HepG2 (cell line): ENCODE results near the gene PHTF2. TPM values are rescaled to one million over a fixed set of nuclear protein-coding genes. Genes with fewer than 3 reads are reported as not detected.

Experiments
- ATAC-seq: fragments of 200-7000 bp; cut with Tn5 transposase; 3 replicates; pipeline ENCODE4 v1.9.1; 2020; ENCODE audit warnings: mild to moderate bottlenecking, moderate library complexity
- BruUV-seq: library from RNA; stranded (reverse); fragments of 400-500 nt; replicated peaks from 2 replicates; lab custom pipeline; 2021; lab: Mats Ljungman, UMichigan
- CTCF ChIA-PET: fragments of 300-600 bp; formaldehyde crosslinking; extraction: SDS; loops from one replicate; lab custom pipeline; 2021; ENCODE audit warnings: low total read pairs, inconsistent platforms, low intra/inter-chr PET ratio; lab: Yijun Ruan, JAX
- POLR2A ChIA-PET: fragments of 350-600 bp; sonication (Branson Sonifier 250); formaldehyde crosslinking; loops from one replicate; lab custom pipeline; 2020; ENCODE audit warnings: antibody characterized with exemption, inconsistent platforms; lab: Yijun Ruan, JAX
- DNase-seq: peaks from one replicate; pipeline ENCODE4 v3.0.0-alpha.2; 2015; ENCODE audit warnings: low spot score
- FAIRE-seq: peaks from 3 replicates; lab custom pipeline; 2011; peaks lifted over from hg19 to GRCh38; lab: Jason Lieb, UNC
- H2AFZ ChIP-seq: one replicate; pipeline ENCODE4 v1.6.1; 2011; ENCODE audit warnings: low read length, inconsistent platforms
- H3K27ac ChIP-seq: fragments of 300-600 bp; 3 replicates; pipeline ENCODE4 v1.8.0; 2011; ENCODE audit warnings: mixed run types, mild to moderate bottlenecking, mixed read lengths, low read length, inconsistent platforms; ENCODE audit not compliant: insufficient read depth; ENCODE audit errors: extremely low read length
- H3K27me3 ChIP-seq, 2 experiments: fragments of 200-600 bp in 1 of 2; 2 replicates in 1 of 2; 3 replicates in 1 of 2; pipeline versions ENCODE4 v1.6.0 to v1.8.0; 2011; ENCODE audit warnings: low read length in 2 of 2, mild to moderate bottlenecking in 2 of 2, moderate library complexity in 2 of 2, inconsistent platforms in 1 of 2; ENCODE audit not compliant: insufficient read depth in 2 of 2, control insufficient read depth in 1 of 2
- H3K36me3 ChIP-seq, 2 experiments: fragments of 200-600 bp in 1 of 2; replicated peaks in 1 of 2; 2 replicates in 1 of 2; 3 replicates in 1 of 2; pipeline versions ENCODE4 v1.5.1 to v1.8.0; 2011; ENCODE audit warnings: low read length in 2 of 2, inconsistent platforms in 1 of 2; ENCODE audit not compliant: insufficient read depth in 2 of 2, control insufficient read depth in 1 of 2
- H3K4me1 ChIP-seq: 2 replicates; pipeline ENCODE4 v1.5.1; 2012; ENCODE audit warnings: low read length, inconsistent platforms; ENCODE audit not compliant: insufficient read depth
- H3K4me2 ChIP-seq: 2 replicates; pipeline ENCODE4 v1.6.0; 2011; ENCODE audit warnings: low read depth, low read length, inconsistent platforms
- H3K4me3 ChIP-seq, 3 experiments: fragments of 200-600 bp in 1 of 3; sonication (generic), shearing (Covaris generic) in 1 of 3; replicated peaks in 1 of 3; 2 replicates each; pipeline ENCODE4 v1.5.1; 2011 to 2016; ENCODE audit warnings: low read length in 3 of 3, inconsistent platforms in 2 of 3, low read depth in 2 of 3, mild to moderate bottlenecking in 2 of 3, control low read depth in 1 of 3, mixed read lengths in 1 of 3; ENCODE audit not compliant: insufficient read depth in 1 of 3
- H3K79me2 ChIP-seq: one replicate; pipeline ENCODE4 v1.6.1; 2011; ENCODE audit warnings: low read length, inconsistent platforms; ENCODE audit not compliant: insufficient read depth
- H3K9ac ChIP-seq: 2 replicates; pipeline ENCODE4 v1.6.0; 2011; ENCODE audit warnings: mild to moderate bottlenecking, low read depth, low read length, inconsistent platforms; ENCODE audit not compliant: insufficient read depth
- H3K9me3 ChIP-seq: 2 replicates; pipeline ENCODE4 v1.5.1; 2012; ENCODE audit warnings: mild to moderate bottlenecking, low read length
- H4K20me1 ChIP-seq: 2 replicates; pipeline ENCODE4 v1.6.0; 2011; ENCODE audit warnings: inconsistent platforms, mild to moderate bottlenecking, low read length, moderate library complexity; ENCODE audit not compliant: insufficient read depth
- RAD51 ChIP-seq: fragments of 450-650 bp; IDR thresholded peaks from 2 replicates; pipeline ENCODE4 v1.6.1; 2016; ENCODE audit warnings: borderline replicate concordance
- TCF12 ChIP-seq, 2 experiments: fragments of 450-650 bp in 1 of 2; sonication (generic) in 1 of 2; formaldehyde crosslinking in 1 of 2; IDR thresholded peaks; 2 replicates each; pipeline versions ENCODE4 v1.6.1 to v1.8.0; 2017 to 2022; ENCODE audit warnings: antibody characterized with exemption in 1 of 2, mild to moderate bottlenecking in 1 of 2, missing genetic modification reagents in 1 of 2, moderate library complexity in 1 of 2
- ZEB1 ChIP-seq: IDR thresholded peaks from 2 replicates; pipeline ENCODE4 v1.6.1; 2012; ENCODE audit warnings: mild to moderate bottlenecking, low read depth, inconsistent platforms; ENCODE audit not compliant: insufficient replicate concordance
- ZFP36 ChIP-seq: fragments of 150-350 bp; IDR thresholded peaks from 2 replicates; pipeline ENCODE4 v1.6.1; 2018; ENCODE audit warnings: borderline replicate concordance, low read length, low read depth; ENCODE audit not compliant: partially characterized antibody
- ZNF556 ChIP-seq: sonication (generic); formaldehyde crosslinking; IDR thresholded peaks from 2 replicates; pipeline ENCODE4 v1.4.0; 2020; ENCODE audit warnings: mild to moderate bottlenecking, missing genetic modification reagents, borderline replicate concordance
- WGBS: methylation state at CpG from one replicate; pipeline ENCODE4 v1.1.6; 2017; ENCODE audit warnings: low lambda C conversion rate; 5-methylcytosine and 5-hydroxymethylcytosine counted together
- in situ Hi-C: cut with HindIII; loops from 2 replicates; pipeline ENCODE4 v1.10.0; 2017; ENCODE audit warnings: low pct_unique_long_range_greater_than_20kb; ENCODE audit not compliant: extremely low pct_ligation_motif_present
- intact Hi-C: fragments of 100-400 bp; cut with micrococcal nuclease; formaldehyde crosslinking; loops from one replicate; pipeline ENCODE4 v1.10.0; 2022; ENCODE audit not compliant: unreplicated experiment
- polyA plus RNA-seq, 8 experiments: library from polyadenylated mRNA; depleted of rRNA in 3 of 8; stranded (reverse) in 7 of 8; unstranded in 1 of 8; fragments of >200 nt; fragmentation: Illumina TruSeq in 4 of 8; extraction: Trizol in 4 of 8; gene quantifications; 2 replicates each; pipeline versions ENCODE4 v1.2.1 to v1.2.3, GENCODE V29; 2011 to 2016; ENCODE audit warnings: low read depth in 4 of 8, missing spikeins in 1 of 8, mixed read lengths in 1 of 8; ENCODE audit not compliant: insufficient read depth in 1 of 8
- total RNA-seq, 5 experiments: library from RNA; depleted of rRNA; stranded (reverse); fragments of >200 nt; fragmentation: Illumina TruSeq; extraction: Trizol; gene quantifications; 2 replicates each; pipeline ENCODE4 v1.2.3, GENCODE V29; 2016; ENCODE audit warnings: low read depth in 1 of 5
- TF ChIP-seq, protein P1 (sequence below): sonication (generic); formaldehyde crosslinking; IDR thresholded peaks from 2 replicates; pipeline ENCODE4 v1.4.0; 2020; ENCODE audit warnings: missing genetic modification reagents, mild to moderate bottlenecking, borderline replicate concordance
- TF ChIP-seq, protein P2 (sequence below): sonication (generic); formaldehyde crosslinking; IDR thresholded peaks from 2 replicates; pipeline ENCODE4 v1.4.0; 2020; ENCODE audit warnings: mild to moderate bottlenecking, missing genetic modification reagents, borderline replicate concordance
- TF ChIP-seq, protein P3 (sequence below): IDR thresholded peaks from 2 replicates; pipeline ENCODE4 v1.6.1; 2012; ENCODE audit warnings: low read depth, low read length, improper control_type of control experiment
- TF ChIP-seq, protein P4 (sequence below): IDR thresholded peaks from 2 replicates; pipeline ENCODE4 v1.6.1; 2016
- TF ChIP-seq, protein P5 (sequence below): IDR thresholded peaks from 2 replicates; pipeline ENCODE4 v1.6.1; 2016; ENCODE audit warnings: missing compliant biosample characterization, missing genetic modification reagents, borderline replicate concordance

PHTF2 gene
- total and polyA plus RNA-seq, 2 of the 13 experiments (the other 11 are each of a cell fraction or from before 2014, with no cell fraction given), result 7.4 to 10.2 TPM

DNA sequence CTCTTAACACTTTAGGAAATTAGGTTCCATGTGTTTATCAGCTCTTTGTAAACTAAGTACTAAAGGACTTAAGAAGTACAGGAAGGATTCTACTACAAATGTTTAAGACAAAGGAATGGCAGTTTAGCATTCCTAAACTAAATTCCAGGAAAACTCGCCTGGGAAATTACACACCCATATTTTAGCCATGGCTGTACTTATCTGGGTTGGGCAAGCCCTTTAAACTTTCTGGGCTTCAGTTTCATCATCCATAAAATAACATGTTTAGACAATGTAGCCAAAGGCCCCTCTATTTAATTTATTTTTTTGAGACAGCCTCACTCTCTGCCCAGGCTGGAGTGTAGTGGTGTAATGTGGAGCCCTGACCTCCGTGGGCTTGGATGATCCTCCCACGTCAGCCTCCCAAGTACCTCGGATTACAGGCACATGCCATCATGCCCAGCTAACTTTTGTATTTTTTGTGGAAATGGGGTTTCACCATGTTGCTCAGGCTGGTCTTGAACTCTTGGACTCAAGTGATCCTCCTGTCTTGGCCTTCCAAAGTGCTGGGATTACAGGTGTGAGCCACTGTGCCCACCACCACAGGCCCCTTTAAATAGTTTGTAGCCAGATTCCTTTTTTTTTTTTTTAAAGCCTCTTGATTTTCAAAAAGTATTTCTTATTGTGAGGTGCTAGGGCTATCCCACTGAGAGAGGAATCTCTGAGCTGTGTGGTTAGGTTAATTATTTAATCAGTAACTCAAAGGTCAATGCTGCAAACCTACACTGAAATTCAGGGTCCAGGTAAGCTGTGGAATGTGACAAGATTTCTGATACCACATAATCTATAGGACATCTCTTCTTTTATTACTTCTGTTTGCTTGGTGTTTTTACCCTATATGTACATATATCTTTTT lies 32.4 kb upstream of the PHTF2 start:
- peak overlapping the region; percentile 41; the same call in 1 of the 2 replicates for H3K4me2 ChIP-seq
- DNase-seq (peak; percentile 54), FAIRE-seq (peak; percentile 4)
- TF ChIP-seq, protein P1, sequence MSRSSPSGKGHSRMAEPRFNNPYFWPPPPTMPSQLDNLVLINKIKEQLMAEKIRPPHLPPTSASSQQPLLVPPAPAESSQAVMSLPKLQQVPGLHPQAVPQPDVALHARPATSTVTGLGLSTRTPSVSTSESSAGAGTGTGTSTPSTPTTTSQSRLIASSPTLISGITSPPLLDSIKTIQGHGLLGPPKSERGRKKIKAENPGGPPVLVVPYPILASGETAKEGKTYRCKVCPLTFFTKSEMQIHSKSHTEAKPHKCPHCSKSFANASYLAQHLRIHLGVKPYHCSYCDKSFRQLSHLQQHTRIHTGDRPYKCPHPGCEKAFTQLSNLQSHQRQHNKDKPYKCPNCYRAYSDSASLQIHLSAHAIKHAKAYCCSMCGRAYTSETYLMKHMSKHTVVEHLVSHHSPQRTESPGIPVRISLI (CRISPR knock-in tag), result 0 out of 2 replicates have a peak, but pooled peaks have one; percentile 15
- TF ChIP-seq ZEB1, result peak; percentile 28
- no peak for TF ChIP-seq RAD51
- TF ChIP-seq, protein P2, sequence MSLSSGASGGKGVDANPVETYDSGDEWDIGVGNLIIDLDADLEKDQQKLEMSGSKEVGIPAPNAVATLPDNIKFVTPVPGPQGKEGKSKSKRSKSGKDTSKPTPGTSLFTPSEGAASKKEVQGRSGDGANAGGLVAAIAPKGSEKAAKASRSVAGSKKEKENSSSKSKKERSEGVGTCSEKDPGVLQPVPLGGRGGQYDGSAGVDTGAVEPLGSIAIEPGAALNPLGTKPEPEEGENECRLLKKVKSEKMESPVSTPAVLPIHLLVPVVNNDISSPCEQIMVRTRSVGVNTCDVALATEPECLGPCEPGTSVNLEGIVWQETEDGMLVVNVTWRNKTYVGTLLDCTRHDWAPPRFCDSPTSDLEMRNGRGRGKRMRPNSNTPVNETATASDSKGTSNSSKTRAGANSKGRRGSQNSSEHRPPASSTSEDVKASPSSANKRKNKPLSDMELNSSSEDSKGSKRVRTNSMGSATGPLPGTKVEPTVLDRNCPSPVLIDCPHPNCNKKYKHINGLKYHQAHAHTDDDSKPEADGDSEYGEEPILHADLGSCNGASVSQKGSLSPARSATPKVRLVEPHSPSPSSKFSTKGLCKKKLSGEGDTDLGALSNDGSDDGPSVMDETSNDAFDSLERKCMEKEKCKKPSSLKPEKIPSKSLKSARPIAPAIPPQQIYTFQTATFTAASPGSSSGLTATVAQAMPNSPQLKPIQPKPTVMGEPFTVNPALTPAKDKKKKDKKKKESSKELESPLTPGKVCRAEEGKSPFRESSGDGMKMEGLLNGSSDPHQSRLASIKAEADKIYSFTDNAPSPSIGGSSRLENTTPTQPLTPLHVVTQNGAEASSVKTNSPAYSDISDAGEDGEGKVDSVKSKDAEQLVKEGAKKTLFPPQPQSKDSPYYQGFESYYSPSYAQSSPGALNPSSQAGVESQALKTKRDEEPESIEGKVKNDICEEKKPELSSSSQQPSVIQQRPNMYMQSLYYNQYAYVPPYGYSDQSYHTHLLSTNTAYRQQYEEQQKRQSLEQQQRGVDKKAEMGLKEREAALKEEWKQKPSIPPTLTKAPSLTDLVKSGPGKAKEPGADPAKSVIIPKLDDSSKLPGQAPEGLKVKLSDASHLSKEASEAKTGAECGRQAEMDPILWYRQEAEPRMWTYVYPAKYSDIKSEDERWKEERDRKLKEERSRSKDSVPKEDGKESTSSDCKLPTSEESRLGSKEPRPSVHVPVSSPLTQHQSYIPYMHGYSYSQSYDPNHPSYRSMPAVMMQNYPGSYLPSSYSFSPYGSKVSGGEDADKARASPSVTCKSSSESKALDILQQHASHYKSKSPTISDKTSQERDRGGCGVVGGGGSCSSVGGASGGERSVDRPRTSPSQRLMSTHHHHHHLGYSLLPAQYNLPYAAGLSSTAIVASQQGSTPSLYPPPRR (CRISPR knock-in tag), result no peak
- TF ChIP-seq, protein P3, sequence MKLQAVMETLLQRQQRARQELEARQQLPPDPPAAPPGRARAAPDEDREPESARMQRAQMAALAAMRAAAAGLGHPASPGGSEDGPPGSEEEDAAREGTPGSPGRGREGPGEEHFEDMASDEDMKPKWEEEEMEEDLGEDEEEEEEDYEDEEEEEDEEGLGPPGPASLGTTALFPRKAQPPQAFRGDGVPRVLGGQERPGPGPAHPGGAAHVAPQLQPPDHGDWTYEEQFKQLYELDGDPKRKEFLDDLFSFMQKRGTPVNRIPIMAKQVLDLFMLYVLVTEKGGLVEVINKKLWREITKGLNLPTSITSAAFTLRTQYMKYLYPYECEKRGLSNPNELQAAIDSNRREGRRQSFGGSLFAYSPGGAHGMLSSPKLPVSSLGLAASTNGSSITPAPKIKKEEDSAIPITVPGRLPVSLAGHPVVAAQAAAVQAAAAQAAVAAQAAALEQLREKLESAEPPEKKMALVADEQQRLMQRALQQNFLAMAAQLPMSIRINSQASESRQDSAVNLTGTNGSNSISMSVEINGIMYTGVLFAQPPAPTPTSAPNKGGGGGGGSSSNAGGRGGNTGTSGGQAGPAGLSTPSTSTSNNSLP, result peak; percentile 71; the same call in 1 of the 2 replicates
- TF ChIP-seq, protein P4, sequence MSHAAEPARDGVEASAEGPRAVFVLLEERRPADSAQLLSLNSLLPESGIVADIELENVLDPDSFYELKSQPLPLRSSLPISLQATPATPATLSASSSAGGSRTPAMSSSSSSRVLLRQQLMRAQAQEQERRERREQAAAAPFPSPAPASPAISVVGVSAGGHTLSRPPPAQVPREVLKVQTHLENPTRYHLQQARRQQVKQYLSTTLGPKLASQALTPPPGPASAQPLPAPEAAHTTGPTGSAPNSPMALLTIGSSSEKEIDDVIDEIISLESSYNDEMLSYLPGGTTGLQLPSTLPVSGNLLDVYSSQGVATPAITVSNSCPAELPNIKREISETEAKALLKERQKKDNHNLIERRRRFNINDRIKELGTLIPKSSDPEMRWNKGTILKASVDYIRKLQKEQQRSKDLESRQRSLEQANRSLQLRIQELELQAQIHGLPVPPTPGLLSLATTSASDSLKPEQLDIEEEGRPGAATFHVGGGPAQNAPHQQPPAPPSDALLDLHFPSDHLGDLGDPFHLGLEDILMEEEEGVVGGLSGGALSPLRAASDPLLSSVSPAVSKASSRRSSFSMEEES, result no peak
- TF ChIP-seq ZFP36, result no peak
- TF ChIP-seq, protein P5, sequence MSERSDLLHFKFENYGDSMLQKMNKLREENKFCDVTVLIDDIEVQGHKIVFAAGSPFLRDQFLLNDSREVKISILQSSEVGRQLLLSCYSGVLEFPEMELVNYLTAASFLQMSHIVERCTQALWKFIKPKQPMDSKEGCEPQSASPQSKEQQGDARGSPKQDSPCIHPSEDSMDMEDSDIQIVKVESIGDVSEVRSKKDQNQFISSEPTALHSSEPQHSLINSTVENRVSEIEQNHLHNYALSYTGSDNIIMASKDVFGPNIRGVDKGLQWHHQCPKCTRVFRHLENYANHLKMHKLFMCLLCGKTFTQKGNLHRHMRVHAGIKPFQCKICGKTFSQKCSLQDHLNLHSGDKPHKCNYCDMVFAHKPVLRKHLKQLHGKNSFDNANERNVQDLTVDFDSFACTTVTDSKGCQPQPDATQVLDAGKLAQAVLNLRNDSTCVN (CRISPR knock-in tag), result no peak
- TF ChIP-seq TCF12 (IDR thresholded peaks at IDR 0.05), result no peak
- no peak for TF ChIP-seq TCF12 (CRISPR knock-in tag; IDR thresholded peaks at IDR 0.05)
- TF ChIP-seq ZNF556 (CRISPR knock-in tag), result no peak

More for the DNA sequence above, 32.4 kb upstream of the PHTF2 start:
- Histone ChIP-seq H4K20me1 (no peaks in the 10 kb centered on the region), H2AFZ (no peak overlapping the region), H3K4me3 (no peak overlapping the region; a peak in 1 of 6 replicates), H3K27me3 (no peaks in the 10 kb centered on the region), H3K79me2 (peaks cover 33% of the 10 kb centered on the region), H3K36me3 (peaks cover 3 to 9% of the 10 kb centered on the region in 2 experiments; a peak in 3 of 5 replicates), H3K4me1 (peaks cover 25% of the 10 kb centered on the region), H3K27ac (peak overlapping the region; percentile 31), H3K9me3 (no peaks in the 10 kb centered on the region), H3K9ac (no peak overlapping the region)
- CTCF ChIA-PET, result interaction anchor here (0.6 kb wide), 1 partner anchor 118 kb away, joined by 3 read pairs; no protein-coding TSS in a partner anchor
- BruUV-seq, result no TSS peak
- ATAC-seq, result peak; percentile 97
- in situ Hi-C loops, result no loop called here
- 64% methylated on average over 4 of the region's 4 CpGs for WGBS
- intact Hi-C loops, result no loop called here
- POLR2A ChIA-PET, result no interaction called here
